SK-N-SH treated with all-trans-retinoic acid at 6 μM for 48 hours (cell line): ENCODE results near the gene TEX101.
"Not testable (repeated sequence)": the region's sequence is repeated elsewhere in the genome, so short reads cannot be mapped to it uniquely, and the experiment has no call there.

Experiments
- ARNTL ChIP-seq: fragments of 450-650 bp; formaldehyde crosslinking; IDR thresholded peaks from 2 replicates; pipeline ENCODE4 v1.5.0; 2020; ENCODE audit warnings: low read depth, mild to moderate bottlenecking, moderate library complexity, borderline replicate concordance
- ESRRG ChIP-seq: fragments of 250-450 bp; sonication (Bioruptor Pico); IDR thresholded peaks from 2 replicates; pipeline ENCODE4 v1.6.1; 2021; ENCODE audit warnings: mild to moderate bottlenecking
- ISL1 ChIP-seq: fragments of 250-450 bp; sonication (Bioruptor Pico); IDR thresholded peaks from 2 replicates; pipeline ENCODE4 v2.1.2; 2022; ENCODE audit warnings: mild to moderate bottlenecking, moderate library complexity
- OSR1 ChIP-seq: fragments of 250-450 bp; sonication (Bioruptor Pico); IDR thresholded peaks from 2 replicates; pipeline ENCODE4 v1.8.0; 2022; ENCODE audit warnings: moderate library complexity, mild to moderate bottlenecking, inconsistent platforms
- PPARA ChIP-seq: fragments of 250-450 bp; sonication (Bioruptor Pico); IDR thresholded peaks from 2 replicates; pipeline ENCODE4 v1.5.0; 2020; ENCODE audit warnings: mild to moderate bottlenecking, borderline replicate concordance
- RARB ChIP-seq: fragments of 250-450 bp; sonication (Bioruptor Pico); IDR thresholded peaks from 2 replicates; pipeline ENCODE4 v1.8.0; 2021; ENCODE audit warnings: mild to moderate bottlenecking, moderate library complexity
- SNAI2 ChIP-seq: fragments of 250-450 bp; sonication (Bioruptor Pico); IDR thresholded peaks from 2 replicates; pipeline ENCODE4 v1.5.0; 2020; ENCODE audit warnings: mild to moderate bottlenecking, moderate library complexity
- TCF4 ChIP-seq: fragments of 250-450 bp; sonication (Bioruptor Pico); IDR thresholded peaks from 2 replicates; pipeline ENCODE4 v1.8.0; 2021; ENCODE audit warnings: mild to moderate bottlenecking, moderate library complexity, borderline replicate concordance
- ZFP3 ChIP-seq: fragments of 250-450 bp; sonication (Bioruptor Pico); IDR thresholded peaks from 2 replicates; pipeline ENCODE4 v1.5.0; 2020; ENCODE audit warnings: mild to moderate bottlenecking, moderate library complexity
- ZFP30 ChIP-seq: fragments of 450-650 bp; formaldehyde crosslinking; IDR thresholded peaks from 2 replicates; pipeline ENCODE4 v1.5.0; 2022; ENCODE audit warnings: mild to moderate bottlenecking, moderate library complexity
- ZNF565 ChIP-seq: fragments of 450-650 bp; formaldehyde crosslinking; conservative IDR thresholded peaks from 2 replicates; pipeline ENCODE4 v1.5.0; 2020; ENCODE audit warnings: low read depth, mild to moderate bottlenecking, moderate library complexity
- ZNF8 ChIP-seq: fragments of 450-650 bp; formaldehyde crosslinking; IDR thresholded peaks from 2 replicates; pipeline ENCODE4 v1.5.0; 2020; ENCODE audit warnings: mild to moderate bottlenecking, moderate library complexity
- TF ChIP-seq, protein P1 (sequence below): fragments of 250-450 bp; sonication (Bioruptor Pico); IDR thresholded peaks from 2 replicates; pipeline ENCODE4 v1.8.0; 2020; ENCODE audit warnings: mild to moderate bottlenecking, moderate library complexity, borderline replicate concordance

DNA sequence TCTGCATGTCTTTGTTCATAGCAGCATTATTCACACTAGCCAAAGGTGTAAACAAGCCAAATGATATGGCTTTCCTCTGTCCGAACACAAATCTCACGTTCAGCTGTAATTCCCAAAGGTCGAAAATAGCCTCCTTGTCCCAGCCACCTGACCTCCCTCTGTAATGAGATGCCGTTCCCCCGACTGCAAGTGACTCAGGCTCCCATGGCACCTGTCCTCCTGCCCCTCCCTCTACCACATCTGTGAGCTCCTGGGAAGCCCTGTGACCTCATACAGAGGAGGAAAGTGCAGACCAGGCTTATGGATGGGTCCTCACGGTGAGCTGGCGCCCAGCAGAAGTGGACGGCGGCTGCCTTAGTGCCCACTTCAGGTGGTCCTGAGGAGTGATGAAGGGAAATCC, 45.8 kb upstream of the TEX101 start:
- TF ChIP-seq ESRRG (CRISPR knock-in tag); TCF4 (CRISPR knock-in tag); ZNF565 (CRISPR knock-in tag); SNAI2 (CRISPR knock-in tag); ZNF8 (CRISPR knock-in tag); RARB (CRISPR knock-in tag); ISL1 (CRISPR knock-in tag); ARNTL; OSR1 (CRISPR knock-in tag); ZFP30 (CRISPR knock-in tag); PPARA (CRISPR knock-in tag); ZFP3 (CRISPR knock-in tag): not testable (repeated sequence)
- TF ChIP-seq, protein P1, sequence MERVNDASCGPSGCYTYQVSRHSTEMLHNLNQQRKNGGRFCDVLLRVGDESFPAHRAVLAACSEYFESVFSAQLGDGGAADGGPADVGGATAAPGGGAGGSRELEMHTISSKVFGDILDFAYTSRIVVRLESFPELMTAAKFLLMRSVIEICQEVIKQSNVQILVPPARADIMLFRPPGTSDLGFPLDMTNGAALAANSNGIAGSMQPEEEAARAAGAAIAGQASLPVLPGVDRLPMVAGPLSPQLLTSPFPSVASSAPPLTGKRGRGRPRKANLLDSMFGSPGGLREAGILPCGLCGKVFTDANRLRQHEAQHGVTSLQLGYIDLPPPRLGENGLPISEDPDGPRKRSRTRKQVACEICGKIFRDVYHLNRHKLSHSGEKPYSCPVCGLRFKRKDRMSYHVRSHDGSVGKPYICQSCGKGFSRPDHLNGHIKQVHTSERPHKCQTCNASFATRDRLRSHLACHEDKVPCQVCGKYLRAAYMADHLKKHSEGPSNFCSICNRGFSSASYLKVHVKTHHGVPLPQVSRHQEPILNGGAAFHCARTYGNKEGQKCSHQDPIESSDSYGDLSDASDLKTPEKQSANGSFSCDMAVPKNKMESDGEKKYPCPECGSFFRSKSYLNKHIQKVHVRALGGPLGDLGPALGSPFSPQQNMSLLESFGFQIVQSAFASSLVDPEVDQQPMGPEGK, result not testable (repeated sequence)
